Transverse colon (tissue), 4 donors: ENCODE results near the gene WDHD1. TPM values are rescaled to one million over a fixed set of nuclear protein-coding genes. Genes with fewer than 3 reads are reported as not detected.

Experiments
- DNase-seq: peaks from one replicate; pipeline ENCODE4 v3.0.0-alpha.2; 2019
- H3K27ac ChIP-seq, 4 donors: fragments of 200-600 bp; sonication (generic); 2 replicates each; pipeline ENCODE4 v1.5.1; 2016 to 2018; ENCODE audit warnings: inconsistent platforms in 4 of 4
- H3K27me3 ChIP-seq: fragments of 200-600 bp; sonication (generic); 2 replicates; pipeline ENCODE4 v1.5.1; 2017; ENCODE audit warnings: inconsistent platforms
- H3K36me3 ChIP-seq, 4 donors: fragments of 200-600 bp; sonication (generic); 2 replicates each; pipeline ENCODE4 v1.5.1; 2017 to 2019; ENCODE audit warnings: inconsistent platforms in 4 of 4
- H3K4me1 ChIP-seq, 4 donors: fragments of 200-600 bp; sonication (generic); 2 replicates each; pipeline ENCODE4 v1.5.1; 2017 to 2020; ENCODE audit warnings: inconsistent platforms in 4 of 4
- H3K4me3 ChIP-seq, 4 donors: fragments of 200-600 bp; sonication (generic); 1 replicate in 1 of 4; 2 replicates in 3 of 4; pipeline versions ENCODE4 v1.5.1 to v1.6.1; 2017 to 2019; ENCODE audit warnings: inconsistent platforms in 4 of 4
- H3K9me3 ChIP-seq, 2 donors: fragments of 200-600 bp; sonication (generic); 2 replicates each; pipeline ENCODE4 v1.5.1; 2017 to 2019; ENCODE audit warnings: inconsistent platforms in 2 of 2
- CTCF ChIP-seq, 5 experiments: fragments of 200-600 bp in 3 of 5; fragments of 450-650 bp in 2 of 5; sonication (generic) in 3 of 5; IDR thresholded peaks; 1 replicate in 2 of 5; 2 replicates in 3 of 5; pipeline ENCODE4 v1.5.1; 2016 to 2017; ENCODE audit warnings: antibody characterized with exemption in 5 of 5, inconsistent platforms in 3 of 5, mild to moderate bottlenecking in 2 of 5, moderate library complexity in 1 of 5
- EP300 ChIP-seq: sonication (generic); formaldehyde crosslinking; IDR thresholded peaks from one replicate; pipeline ENCODE4 v1.6.1; 2017; ENCODE audit warnings: antibody characterized with exemption, low read depth
- POLR2A ChIP-seq: fragments of 450-650 bp; IDR thresholded peaks from one replicate; pipeline ENCODE4 v1.6.1; 2016; ENCODE audit warnings: antibody characterized with exemption, mild to moderate bottlenecking, moderate library complexity
- POLR2AphosphoS5 ChIP-seq, 3 donors: sonication (generic); formaldehyde crosslinking; IDR thresholded peaks; one replicate each; pipeline ENCODE4 v1.6.1; 2016; ENCODE audit warnings: antibody characterized with exemption in 3 of 3
- WGBS, 2 donors: methylation state at CpG; one replicate each; pipeline ENCODE4 v1.1.5; 2018; ENCODE audit warnings: low coverage in 1 of 2; 5-methylcytosine and 5-hydroxymethylcytosine counted together
- in situ Hi-C, 4 donors: fragments of 200-750 bp; cut with MboI; loops; one replicate each; pipeline versions ENCODE4 v1.15.0 to v1.15.1; 2017; ENCODE audit warnings: low sequenced_read_pairs in 3 of 4, low pct_ligation_motif_present in 1 of 4, low pct_unique_long_range_greater_than_20kb in 1 of 4
- intact Hi-C: fragments of 100-400 bp; cut with DNase I; formaldehyde crosslinking; loops from one replicate; pipeline ENCODE4 v1.15.1; 2023; ENCODE audit warnings: low total_unique reads
- total RNA-seq, 4 donors: library from RNA; depleted of rRNA; stranded (reverse); fragments of >200 nt; gene quantifications; one replicate each; pipeline ENCODE4 v1.1.0, GENCODE V29; 2016

WDHD1 gene, protein sequence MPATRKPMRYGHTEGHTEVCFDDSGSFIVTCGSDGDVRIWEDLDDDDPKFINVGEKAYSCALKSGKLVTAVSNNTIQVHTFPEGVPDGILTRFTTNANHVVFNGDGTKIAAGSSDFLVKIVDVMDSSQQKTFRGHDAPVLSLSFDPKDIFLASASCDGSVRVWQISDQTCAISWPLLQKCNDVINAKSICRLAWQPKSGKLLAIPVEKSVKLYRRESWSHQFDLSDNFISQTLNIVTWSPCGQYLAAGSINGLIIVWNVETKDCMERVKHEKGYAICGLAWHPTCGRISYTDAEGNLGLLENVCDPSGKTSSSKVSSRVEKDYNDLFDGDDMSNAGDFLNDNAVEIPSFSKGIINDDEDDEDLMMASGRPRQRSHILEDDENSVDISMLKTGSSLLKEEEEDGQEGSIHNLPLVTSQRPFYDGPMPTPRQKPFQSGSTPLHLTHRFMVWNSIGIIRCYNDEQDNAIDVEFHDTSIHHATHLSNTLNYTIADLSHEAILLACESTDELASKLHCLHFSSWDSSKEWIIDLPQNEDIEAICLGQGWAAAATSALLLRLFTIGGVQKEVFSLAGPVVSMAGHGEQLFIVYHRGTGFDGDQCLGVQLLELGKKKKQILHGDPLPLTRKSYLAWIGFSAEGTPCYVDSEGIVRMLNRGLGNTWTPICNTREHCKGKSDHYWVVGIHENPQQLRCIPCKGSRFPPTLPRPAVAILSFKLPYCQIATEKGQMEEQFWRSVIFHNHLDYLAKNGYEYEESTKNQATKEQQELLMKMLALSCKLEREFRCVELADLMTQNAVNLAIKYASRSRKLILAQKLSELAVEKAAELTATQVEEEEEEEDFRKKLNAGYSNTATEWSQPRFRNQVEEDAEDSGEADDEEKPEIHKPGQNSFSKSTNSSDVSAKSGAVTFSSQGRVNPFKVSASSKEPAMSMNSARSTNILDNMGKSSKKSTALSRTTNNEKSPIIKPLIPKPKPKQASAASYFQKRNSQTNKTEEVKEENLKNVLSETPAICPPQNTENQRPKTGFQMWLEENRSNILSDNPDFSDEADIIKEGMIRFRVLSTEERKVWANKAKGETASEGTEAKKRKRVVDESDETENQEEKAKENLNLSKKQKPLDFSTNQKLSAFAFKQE
- 1 to 10 TPM in 2 of 4 donors, under 1 TPM in 1, not detected in 1; 0.20 to 1.2 (median 1.1) TPM for total RNA-seq

DNA sequence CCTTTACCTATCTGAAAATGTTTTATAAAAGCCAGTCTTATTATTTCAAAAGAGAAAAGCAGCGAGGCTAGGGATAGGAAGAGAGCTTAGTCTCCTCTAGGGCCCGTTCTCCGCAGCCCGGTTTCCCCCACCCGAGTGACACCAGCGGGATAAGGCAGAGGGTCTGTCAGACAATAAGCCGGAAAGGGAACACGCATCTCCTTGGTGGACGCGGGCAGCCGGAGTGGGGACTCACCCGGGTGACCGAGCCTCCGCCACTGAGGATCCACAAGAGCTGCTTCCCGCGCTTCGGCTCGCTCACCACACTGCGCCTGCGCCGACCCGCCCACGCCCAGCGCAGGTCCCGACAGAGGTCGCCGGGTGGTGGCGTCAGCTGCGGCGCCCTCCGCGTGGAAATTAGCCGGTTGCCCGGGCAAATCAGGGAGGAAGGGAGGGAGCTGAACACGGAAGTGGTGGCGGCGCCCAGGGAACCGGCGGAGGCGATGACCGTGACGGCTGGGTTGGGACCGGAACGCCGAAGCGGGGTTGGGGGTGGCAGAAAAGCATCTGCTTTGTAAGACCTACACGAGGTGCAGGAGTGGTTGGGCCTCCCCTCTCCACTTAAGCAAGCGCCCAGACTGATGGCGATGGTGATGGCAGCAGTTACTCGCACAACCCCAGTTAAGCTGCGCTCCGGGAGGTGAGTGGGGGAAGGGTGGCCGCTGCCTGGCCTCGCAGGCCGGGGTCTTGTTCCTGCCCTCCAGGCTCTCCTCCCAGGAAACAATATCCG, at the start of gene WDHD1, which contains the start of gene SOCS4:
Gene WDHD1, minus strand, starts transcription at position 307 of the 769 bp plus-strand sequence. CDS start 312 bp downstream, outside the sequence.
Gene SOCS4, plus strand, starts transcription at position 444 of the 769 bp plus-strand sequence. CDS start 15,806 bp downstream, outside the sequence.
- peaks cover 15 to 32% (median 25%) of the 10 kb centered on the region in 4 donors for H3K4me1 ChIP-seq

DNA sequence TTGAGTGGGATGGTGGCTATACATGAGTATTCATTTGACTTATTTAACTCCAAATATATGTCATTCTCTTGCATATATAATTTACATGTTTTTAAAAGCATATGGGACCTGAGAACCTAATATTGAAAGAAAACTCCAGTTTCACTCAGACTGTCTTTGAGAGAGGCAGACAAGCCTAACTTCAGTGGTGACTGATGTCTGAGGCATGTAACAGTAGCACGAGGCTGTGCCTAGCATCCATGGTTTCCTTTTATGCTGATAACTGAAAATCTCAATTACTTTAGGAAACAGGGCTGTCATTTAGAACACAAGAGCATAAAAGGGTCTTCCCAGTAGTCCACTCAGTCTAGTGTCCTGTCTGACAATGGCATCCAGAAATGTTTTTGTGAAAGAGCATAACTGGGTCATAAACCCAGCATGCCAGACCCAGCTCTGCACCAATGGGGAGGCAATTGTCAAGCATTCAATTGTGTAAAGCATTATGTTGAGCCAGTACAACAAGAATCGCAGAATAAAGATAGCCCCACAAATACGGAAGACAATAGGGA, 48.8 kb upstream of the WDHD1 start:
- in situ Hi-C loops (no loop called here), intact Hi-C loops (no loop called here)
- WGBS, 2 donors, result 83 to 85% methylated on average over 3 of the region's 3 CpGs
- H3K36me3 ChIP-seq, result no peaks in the 10 kb centered on the region
- no peak overlapping the region for H3K27ac ChIP-seq
- H3K4me3 ChIP-seq, result no peak overlapping the region
- no peaks in the 10 kb centered on the region for H3K27me3 ChIP-seq
- no peaks in the 10 kb centered on the region for H3K9me3 ChIP-seq
- no peak for DNase-seq
- TF ChIP-seq CTCF (IDR thresholded peaks at IDR 0.05) (no peak), POLR2A (no peak), POLR2AphosphoS5 (IDR thresholded peaks at IDR 0.05) (no peak)
- H3K4me1 ChIP-seq, result peaks cover 0 to 23% (median 9%) of the 10 kb centered on the region in 4 donors

More for the DNA sequence above, at the start of gene WDHD1, which contains the start of gene SOCS4:
- peak within 1 kb of the TSS; percentile 66 to 82 (median 76) for H3K4me3 ChIP-seq
- intact Hi-C loops, result no loop called here
- TF ChIP-seq POLR2AphosphoS5 (IDR thresholded peaks at IDR 0.05) (peak; percentile 90 to 93 (median 93)), POLR2A (peak; percentile 92), EP300 (no peak), CTCF (IDR thresholded peaks at IDR 0.05) (peak in 2 of 5 experiments; percentile 2 to 24)
- H3K9me3 ChIP-seq, result no peaks in the 10 kb centered on the region
- DNase-seq, result peak; percentile 97
- WGBS, 2 donors, result 0% methylated on average over 3 to 35 of the region's 56 CpGs
- H3K27me3 ChIP-seq, result no peaks in the 10 kb centered on the region
- H3K27ac ChIP-seq, result peak within 1 kb of the TSS; percentile 85 to 92 (median 88)
- in situ Hi-C loops, result no loop called here
- peaks cover 0 to under 1% (median 0%) of the 10 kb centered on the region in 4 donors for H3K36me3 ChIP-seq

GRCh38 chr14:55074662-55075061, 47.8 kb upstream of the WDHD1 start:
- intact Hi-C loops, result no loop called here
- Histone ChIP-seq H3K27me3 (no peaks in the 10 kb centered on the region), H3K27ac (peak overlapping the region in 1 of 4 donors; percentile 36), H3K4me3 (no peak overlapping the region), H3K4me1 (peaks cover 0 to 23% (median 9%) of the 10 kb centered on the region in 4 donors), H3K36me3 (no peaks in the 10 kb centered on the region), H3K9me3 (no peaks in the 10 kb centered on the region)
- TF ChIP-seq POLR2AphosphoS5 (IDR thresholded peaks at IDR 0.05) (no peak), CTCF (IDR thresholded peaks at IDR 0.05) (no peak), POLR2A (no peak), EP300 (no peak)
- in situ Hi-C loops, result no loop called here
- 20 to 48% methylated on average over 4 to 5 of the region's 5 CpGs for WGBS, 2 donors
- DNase-seq, result no peak
